HG03378 (cell line): ENCODE data around the gene PHTF1.

ENCODE experiments used
- ATAC-seq: cut with Tn5 transposase; IDR thresholded peaks from one replicate; pipeline ENCODE4 v1.9.1; 2021; ENCODE audit warnings: mild to moderate bottlenecking, moderate library complexity; ENCODE audit not compliant: unreplicated experiment

The PHTF1 gene

DNA sequence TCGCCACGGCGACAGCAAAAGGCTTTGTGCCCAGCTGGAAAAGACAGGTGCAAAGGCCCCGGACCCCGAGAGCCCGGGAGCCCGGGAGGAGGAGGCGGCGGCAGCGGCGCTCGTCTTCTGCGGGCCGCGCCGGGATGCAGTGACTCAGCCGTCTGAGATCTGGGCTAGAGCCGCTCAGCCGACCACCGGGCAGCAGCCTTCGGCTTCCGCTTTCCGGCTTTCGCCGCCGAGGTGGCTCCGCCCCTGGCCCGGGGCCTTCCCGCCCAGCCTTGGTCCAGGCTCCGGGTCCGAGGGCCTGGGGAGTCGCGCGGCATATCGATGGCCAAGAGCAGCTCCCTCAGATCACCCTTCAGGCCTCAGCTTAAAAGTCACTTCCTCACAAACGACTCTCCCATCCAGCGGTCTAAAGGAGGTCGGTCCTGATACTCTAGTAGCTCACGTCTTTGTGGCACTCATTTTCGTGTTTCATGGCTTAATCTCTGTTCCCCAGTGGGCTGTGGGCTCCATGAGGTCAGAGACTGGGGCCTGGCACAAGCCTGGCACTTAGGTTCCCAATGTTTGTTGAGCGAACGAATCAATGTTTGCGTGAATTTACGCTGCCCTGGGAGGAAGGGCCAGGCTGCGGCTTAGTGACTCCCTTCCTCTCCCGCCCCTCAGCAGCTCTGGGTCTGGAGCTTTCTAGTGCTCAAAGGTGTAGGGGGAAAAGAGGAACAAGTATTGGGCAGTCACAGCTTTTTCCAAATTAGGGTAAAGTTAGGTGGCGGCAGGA is at the start of gene PHTF1:
Gene PHTF1, minus strand, starts transcription at position 154 of the 769 bp plus-strand sequence. CDS start 783 bp downstream, outside the sequence.
- ATAC-seq, result peak; percentile 67

DNA sequence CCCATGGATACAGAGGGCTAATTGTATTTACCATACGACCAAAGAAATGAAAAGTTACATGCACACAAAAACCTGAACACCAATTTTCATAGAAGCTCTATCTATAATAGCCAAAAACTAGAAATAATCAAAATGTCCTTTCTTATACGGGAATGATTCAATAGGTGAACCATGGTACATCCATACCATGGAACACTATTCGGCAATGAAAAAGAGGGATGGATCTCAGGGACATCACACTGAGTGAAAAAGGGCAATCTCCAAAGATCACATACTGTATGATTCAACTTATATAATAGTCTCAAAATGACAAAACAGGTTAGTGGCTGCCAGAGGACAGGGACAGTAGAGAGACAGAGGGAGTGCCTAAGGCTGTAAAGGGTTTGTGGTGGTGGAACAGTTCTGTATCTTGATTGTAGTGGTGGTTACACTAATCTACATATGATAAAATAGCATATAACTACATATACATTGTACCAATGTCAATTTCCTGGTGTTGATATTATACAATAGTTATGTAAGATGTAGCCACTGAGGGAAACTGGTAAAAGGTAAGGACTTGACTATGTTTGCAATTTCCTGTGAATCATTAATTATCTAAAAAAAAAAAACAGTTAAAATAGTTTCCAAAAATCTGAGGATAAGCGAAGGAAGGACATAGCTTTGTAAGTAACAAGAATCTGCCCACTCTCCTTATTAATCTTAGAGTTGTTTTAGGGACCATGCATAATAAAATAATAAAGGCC is 49.3 kb upstream of the PHTF1 start:
- ATAC-seq, result no peak

DNA sequence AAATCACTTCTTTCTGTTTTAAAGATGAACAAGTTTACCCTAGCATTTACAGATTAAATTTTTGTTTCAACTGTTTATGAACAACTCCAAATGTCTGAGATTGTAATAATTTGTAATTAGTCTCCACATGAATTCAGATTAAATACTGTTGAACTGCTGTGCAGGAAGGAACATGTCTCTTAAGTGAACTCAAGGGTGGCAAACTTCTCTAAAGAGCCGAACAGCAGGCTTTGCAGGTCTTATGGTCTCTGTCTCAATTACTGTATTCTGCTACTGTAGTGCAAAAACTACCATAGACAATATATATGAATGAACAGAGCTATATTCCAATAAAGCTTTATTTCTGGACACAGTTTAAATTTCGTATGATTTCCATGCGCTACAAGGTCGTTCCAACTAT is 46.4 kb upstream of the PHTF1 start:
- ATAC-seq, result no peak

DNA sequence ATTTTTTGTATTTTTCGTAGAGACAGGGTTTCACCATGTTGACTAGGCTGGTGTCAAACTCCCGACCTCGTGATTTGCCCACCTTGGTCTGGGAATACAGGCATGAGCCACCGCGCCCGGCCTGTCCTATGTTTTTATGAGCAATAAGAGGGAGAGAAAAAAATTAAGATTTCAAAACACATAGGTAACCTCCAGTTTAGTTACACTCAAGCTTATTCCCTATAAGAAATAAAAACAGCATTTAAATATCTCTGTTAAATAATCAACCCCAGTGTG is 45.9 kb upstream of the PHTF1 start:
- no peak for ATAC-seq

DNA sequence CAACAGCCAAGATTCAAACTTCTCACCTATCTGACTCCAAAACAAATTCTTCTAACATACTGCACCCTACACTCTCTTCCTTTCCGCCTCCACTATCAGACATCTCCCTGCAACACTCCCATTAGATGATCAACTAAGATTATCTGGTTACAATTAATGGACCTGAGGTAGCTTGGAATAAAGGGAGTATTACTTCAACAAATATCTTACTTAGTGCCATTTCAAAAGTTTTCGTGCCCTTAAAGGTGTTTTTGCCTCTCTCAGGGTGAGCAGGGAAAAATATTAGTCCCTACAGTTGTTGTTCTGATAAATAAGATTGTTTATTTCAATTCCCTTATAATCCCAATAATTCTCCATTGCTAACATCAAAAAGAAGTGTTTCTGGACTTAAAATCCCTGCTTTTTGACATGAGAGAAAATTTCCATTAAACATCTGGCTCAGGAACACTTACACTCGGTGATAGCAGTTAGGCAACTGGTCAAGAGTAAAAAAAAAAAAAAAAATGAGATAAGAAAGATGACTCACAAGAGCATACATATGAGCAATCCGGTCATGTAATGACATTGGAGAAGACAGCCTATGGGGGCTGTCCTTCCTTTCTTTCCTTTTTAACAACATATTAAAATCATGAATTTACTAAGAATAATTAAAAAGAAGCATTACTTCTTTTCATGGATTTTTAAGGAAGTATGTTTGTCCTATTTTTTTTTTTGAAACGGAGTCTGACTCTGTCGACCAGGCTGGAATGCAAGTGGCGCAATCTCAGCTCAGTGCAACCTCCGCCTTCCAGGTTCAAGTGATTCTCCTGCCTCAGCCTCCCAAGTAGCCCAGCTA is 45.4 kb upstream of the PHTF1 start:
- no peak for ATAC-seq

DNA sequence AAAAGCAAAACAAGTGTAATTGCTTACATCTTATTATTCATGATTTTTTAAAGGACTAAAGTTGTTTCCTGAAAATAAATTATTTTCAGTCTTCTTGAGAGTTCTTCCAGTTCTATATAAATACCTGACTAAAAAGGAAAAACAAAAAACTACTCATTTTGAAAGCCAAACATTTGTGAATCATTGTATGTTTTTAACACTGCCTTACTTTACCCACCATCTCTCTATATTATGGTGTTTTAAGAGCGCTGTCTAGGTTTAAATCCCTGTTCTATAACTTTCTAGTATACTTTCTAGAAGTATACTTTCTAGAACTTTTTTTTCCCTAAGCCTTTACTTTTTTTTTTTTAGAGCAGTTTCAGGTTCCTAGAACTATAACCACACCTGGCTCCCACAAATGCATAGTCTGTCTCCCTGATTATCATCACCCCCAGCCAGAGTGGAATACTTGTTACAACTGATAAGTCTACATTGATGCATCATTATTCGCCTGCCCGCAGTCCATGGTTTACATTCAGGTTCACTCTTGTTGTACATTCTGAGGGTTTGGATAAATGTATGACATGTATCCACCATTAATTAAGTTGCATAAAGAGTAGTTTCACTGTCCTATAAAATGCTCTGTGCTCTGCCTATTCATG is 43.2 kb upstream of the PHTF1 start:
- ATAC-seq, result no peak

DNA sequence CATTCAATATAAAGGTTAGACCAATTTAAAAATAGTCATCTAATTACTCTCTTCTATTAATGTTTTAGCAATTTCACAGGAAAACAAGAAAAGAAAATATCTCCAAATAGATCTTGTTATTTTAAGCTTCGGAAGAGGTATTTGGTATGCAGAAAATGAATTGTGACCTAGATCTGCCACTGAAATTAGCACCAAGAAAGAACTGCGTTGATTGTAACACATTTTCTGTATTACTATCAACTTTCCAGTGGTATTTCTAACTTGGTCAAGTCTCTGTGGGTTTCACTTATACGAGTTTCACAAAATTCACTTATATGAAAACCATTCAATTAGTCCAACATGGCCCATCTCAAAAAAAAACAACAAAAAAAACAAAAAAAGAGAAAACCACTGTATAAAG is 41.2 kb upstream of the PHTF1 start:
- no peak for ATAC-seq

DNA sequence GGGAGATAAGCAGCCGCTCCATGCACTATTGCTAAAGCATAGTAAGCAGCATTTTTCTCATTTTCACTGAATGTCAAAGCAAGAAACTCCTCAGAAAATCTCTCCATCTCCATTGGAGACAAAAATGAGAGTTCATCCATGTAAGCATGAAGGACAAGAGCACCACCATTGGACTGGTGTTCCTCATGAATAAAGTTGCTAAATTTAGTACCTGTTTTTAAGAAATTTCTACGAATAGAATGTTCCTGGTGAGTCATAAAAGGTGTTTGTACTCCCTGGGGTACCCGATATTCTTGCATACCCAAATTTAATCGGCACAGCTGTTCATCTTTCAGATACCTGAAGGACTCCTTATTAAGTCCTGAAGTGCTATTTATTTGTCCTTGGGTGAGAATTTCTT is 38.2 kb upstream of the PHTF1 start:
- no peak for ATAC-seq

DNA sequence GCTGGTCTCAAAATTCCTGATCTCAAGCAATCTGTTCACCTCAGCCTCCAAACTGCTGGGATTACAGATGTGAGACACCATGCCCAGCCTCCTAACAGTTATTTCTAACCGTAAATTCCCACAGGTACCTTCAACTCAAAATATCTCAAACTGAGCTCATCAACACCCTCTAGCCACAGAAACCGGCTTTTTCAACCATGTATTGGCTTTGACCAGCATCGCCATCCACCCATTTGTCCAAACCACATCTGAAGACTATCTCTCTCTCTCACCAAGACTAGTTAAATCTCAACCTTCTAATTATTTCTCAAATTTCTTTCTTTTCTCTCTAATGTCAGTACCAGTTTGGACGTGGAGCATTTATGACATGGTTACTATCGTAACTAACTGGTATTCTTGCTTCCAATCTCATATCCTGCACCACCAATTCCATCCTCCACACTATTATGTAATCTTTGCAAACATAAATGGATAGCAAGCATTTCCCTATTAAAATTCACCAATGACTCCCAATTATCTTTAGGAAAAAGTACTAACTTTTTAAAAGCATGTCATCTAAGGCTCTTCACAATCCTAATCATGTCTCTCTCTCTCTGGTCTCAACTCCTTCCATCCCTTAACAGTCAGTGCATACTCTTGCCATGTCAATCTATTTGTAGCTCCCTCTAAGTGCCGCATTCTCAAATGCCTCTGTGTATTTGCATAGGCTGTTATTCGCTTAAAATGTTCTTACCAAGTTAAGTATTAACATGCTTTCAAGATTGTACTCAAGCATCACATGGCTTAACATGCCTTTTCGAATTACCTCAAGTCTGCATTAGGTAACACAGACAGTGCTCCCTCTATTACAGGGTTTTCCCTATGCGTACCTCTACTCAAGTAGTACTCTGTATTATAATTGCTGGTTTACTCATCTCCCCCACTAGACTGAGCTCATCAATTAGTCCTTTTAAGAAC is 34.9 kb upstream of the PHTF1 start:
- ATAC-seq, result no peak

DNA sequence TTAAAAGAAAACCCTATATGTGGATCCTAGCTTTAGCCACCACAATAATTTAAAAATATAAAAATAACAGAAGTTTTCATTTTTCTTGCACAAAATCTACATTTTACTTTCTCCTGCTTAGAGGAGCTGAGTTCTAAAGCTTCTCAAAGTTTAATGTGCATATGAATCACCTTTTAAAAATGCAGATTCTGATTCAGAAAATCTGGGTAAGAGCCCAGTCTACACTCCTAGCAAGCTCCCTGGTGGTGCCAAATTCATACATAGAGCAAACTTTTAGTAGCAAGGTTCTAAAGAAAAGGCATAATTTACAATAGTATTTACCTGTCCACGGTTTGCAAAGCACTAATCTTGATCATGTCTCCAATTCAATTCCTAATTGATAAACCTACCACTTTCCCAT is 33.7 kb upstream of the PHTF1 start:
- no peak for ATAC-seq

DNA sequence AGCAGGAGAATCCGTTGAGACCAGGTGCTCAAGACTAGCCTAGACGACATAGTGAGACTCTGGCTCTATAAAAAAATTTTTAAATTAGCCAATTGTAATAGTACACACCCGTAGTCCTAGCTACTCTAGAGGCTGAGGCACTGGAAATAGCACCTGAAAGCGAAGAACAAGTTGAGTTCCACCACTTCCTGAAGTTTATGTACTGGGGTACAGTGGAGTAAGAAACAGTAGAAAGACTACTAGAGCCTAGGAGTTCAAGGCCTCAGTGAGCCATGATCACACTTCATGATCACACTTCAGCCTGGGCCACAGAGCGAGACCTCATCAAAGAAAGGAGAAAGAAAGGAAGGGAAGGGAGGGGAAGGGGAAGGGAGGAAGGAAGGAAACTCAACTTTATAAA is 33.2 kb upstream of the PHTF1 start:
- ATAC-seq, result no peak

DNA sequence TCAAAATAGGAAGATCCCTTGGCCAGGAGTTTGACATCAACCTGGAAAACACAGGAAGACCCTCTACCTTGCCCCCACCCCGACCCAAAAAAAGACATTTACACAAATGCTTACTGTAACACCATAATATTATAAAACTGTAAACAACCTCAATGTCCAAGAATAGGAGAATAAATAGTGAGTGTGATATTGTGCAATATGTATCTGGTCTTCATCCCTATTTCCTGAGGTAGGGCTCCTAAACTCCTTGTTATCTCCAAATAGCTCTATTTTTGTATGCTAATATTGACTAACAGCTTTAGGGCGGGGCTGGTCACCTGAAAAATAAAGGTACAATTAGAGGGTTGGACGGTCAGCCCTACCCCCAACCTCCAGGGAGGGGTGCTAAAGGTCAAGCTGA is 29.5 kb upstream of the PHTF1 start:
- no peak for ATAC-seq

DNA sequence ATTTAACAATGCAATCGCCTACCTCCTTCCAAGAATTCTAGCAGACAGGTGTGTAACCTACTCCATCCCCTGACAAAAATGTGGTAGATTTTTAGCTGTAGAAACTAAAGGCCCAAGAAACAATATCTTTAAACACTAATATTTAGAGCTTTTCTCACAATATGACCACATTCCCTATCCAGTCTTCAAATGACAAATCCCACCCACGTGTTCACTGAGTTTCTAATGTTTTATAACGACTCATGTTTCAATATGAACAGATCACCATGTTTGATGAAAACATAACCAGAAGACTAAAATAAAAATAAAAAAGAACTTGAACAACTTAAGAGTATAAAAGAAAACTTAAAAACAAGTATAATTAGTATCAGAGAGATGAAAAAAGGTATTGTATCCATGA is 28.4 kb upstream of the PHTF1 start:
- no peak for ATAC-seq

DNA sequence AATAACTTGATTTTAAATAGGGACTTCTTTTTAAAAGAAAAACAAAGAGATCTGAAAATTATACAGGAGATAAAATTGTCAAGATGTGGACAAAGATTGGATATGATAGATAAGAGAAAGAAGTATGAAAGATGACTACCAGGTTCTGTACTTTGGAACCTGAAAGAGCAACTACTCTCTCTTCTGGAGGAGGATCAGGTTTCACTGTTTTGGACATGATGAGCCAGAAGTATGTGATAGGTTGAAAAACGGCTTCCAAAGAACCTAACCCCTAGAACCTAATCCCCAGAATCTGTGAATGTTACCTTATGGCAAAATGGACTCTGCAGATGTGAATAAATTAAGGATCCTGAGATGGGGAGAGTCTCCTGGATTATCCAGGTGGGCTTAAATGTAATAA is 26.8 kb upstream of the PHTF1 start:
- ATAC-seq, result no peak

DNA sequence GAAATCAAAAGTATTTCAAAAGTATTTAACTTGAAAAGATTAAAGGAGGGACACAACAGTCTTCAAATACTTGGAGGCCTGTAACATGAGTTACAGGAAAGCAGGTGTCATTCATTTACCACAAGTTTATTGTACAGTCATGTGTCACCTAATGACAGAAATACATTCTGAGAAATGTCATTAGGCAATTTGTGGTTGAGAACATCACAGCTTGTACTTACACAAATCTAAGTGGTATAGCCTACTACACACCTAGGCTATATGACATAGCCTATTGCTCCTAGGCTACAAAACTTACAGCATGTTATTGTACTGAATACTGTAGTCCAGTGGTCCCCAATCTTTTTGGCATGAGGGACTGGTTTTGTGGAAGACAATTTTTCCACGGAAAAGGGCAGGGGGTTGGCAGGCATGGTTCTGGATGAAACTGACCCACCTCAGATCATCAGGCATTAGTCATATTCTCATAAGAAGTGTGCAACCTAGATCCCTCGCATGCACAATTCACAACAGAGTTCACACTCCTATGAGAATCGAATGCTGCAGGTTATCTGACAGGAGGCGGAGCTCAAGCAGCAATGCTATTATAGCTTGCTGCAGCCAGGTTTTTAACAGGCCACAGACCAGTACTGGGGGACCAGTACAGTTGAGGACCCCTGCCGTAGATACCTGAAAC is 25.0 kb upstream of the PHTF1 start:
- peak; percentile 79 for ATAC-seq

DNA sequence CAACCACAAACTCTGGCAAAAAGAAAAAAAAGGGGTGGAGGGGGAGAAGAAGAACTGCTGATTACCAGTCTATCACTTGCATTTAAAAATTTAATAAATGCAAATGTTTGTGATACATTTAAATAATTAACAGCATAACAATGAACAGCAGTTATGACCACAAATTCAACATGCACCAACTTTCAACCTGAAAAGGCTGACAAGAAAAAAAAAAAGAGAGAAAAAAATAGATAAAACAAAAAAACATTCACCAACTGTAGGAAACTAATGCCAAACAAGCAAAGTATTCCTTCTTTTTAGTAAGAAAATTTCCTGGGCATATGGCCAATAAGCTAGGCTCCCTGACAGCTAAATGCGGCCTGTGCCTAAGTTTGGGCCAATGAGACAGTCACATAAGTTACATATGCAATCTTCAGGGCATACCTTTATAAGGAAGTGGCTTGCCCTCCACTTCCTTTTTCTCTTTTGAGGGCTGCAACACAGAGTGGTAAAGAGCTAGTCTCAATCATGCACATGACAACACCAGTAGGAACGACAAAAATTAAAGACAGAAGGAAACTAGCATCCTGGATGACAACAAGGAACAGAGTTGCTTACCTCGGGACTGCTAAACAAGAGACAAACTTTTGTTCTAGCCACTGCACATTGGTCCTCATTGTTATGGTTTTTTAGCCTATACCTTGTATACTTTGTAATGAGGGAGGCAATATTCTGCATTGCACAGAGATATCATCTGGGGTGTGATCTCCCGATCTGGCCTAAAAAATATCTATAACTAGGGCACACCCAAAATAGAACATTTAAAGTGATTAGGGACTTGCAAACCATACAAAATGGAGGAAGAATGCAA is 24.2 kb upstream of the PHTF1 start:
- peak; percentile 70 for ATAC-seq

DNA sequence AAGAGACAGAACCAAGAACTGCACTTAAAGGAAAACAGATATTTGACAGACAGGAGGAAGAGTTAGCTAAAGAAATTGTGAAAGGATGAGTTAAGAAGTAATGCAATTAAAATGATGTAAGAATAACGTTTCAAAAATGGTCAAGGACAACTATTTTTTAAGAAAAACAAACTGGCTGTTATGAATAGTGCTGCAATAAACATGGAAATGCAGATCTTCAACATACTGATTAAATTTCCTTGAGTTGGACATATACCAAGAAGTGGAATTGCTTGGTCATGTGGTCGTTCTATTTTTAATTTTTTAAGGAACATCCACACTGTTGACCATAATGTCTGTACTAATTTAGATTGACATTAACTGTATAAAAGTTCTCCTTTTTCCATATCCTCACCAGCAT is 23.1 kb upstream of the PHTF1 start:
- no peak for ATAC-seq

DNA sequence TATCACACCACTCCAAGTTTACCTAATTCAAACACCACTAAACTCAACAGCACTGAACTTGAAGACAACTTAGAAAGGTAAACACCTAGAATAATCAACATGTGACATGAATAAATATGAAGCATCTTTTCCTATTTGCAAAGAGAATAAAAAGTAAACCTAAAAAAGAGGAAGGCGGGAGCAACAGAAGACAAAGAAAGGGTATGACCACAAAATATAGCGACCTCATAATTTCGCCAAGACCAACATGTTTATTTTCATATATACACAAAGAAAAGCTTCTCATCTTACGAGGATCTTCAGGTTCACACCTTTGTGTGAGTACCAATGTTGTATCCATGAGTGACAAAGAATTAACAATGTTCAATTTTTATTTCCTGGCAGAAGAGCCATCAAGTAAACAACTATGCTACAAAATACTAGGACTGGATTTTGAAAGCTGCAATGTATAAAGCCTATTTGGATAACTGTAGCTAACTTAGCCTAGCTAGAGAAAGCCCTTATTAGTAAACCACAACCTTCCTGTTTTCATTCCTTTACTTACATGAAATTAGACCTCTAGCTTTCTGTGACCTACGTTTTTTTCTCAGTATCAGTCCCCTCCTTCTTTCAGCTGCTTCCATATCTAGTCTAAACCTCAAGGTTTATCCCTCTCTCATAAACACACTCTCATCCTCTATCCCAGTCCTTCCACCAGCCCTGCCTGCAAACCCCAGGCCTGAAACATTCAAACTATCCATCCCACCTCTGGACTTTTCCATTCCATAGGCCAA is 21.3 kb upstream of the PHTF1 start:
- no peak for ATAC-seq
